ENCODE data around the gene ARHGAP29. TPM values are rescaled to one million over a fixed set of nuclear protein-coding genes. Genes with fewer than 3 reads are reported as not detected.

Gene ARHGAP29
- total and polyA plus RNA-seq, 2 of the 8 experiments (the other 6 are each of a cell fraction or from before 2014, with no cell fraction given): 0.57 to 3.2 TPM

GRCh38 chr1:94284476-94284875 is 47.1 kb upstream of the ARHGAP29 start:
- H3K18ac ChIP-seq (ENCODE audit: extremely low read depth, low read length): no peak overlapping the region
- no peak for FAIRE-seq
- no peak overlapping the region for H2BK120ac ChIP-seq (replicated peaks; ENCODE audit: low read depth, low read length)
- no peak overlapping the region for H4K8ac ChIP-seq (ENCODE audit: extremely low read depth, insufficient read depth, low read length)
- ChIA-PET CTCF (ENCODE audit: partially characterized antibody) (interaction anchor here (0.7 to 1.2 kb wide), 4 partner anchors 14 to 219 kb away, joined by 3 to 6 read pairs (median 4); no protein-coding TSS in a partner anchor), POLR2A (ENCODE audit: partially characterized antibody) (no interaction called here)
- no peak overlapping the region for H3K23ac ChIP-seq (ENCODE audit: insufficient read length)
- H4K5ac ChIP-seq (ENCODE audit: insufficient read length, low read depth, low read length): no peak overlapping the region
- no peaks in the 10 kb centered on the region for H3K4me1 ChIP-seq (replicated peaks in 1 of 4; ENCODE audit: control insufficient read depth in 3 of 4, insufficient read depth in 4 of 4, low read length in 3 of 4)
- no peak overlapping the region for H2AFZ ChIP-seq (ENCODE audit: low read length)
- H3K4me3 ChIP-seq (ENCODE audit: extremely low read depth in 1 of 4, insufficient read depth in 2 of 4, low read depth in 3 of 4, low read length in 4 of 4): no peak overlapping the region
- no peak for DNase-seq (ENCODE audit: low read depth in 1 of 2, low spot score in 2 of 2)
- no peaks in the 10 kb centered on the region for H3K36me3 ChIP-seq (ENCODE audit: control insufficient read depth in 2 of 4, insufficient read depth in 4 of 4, low read length in 3 of 4)
- H4K91ac ChIP-seq (replicated peaks; ENCODE audit: insufficient read length, low read length): no peak overlapping the region
- no peak overlapping the region for H2BK15ac ChIP-seq (ENCODE audit: low read length)
- H3K4ac ChIP-seq (replicated peaks; ENCODE audit: insufficient read length, low read depth, low read length): no peak overlapping the region
- H3K27me3 ChIP-seq (replicated peaks in 1 of 4; ENCODE audit: control insufficient read depth in 3 of 4, extremely low read depth in 1 of 4, insufficient read depth in 3 of 4, low read length in 3 of 4): no peaks in the 10 kb centered on the region
- no peak overlapping the region for H3K4me2 ChIP-seq (ENCODE audit: insufficient read depth in 1 of 2, low read depth in 2 of 2, low read length in 2 of 2)
- no peak overlapping the region for H3K56ac ChIP-seq (replicated peaks; ENCODE audit: insufficient read length, low read depth, low read length)
- H3K23me2 ChIP-seq (ENCODE audit: low read depth, low read length): no peaks in the 10 kb centered on the region
- no peaks in the 10 kb centered on the region for H4K20me1 ChIP-seq (replicated peaks in 1 of 2; ENCODE audit: control insufficient read depth in 1 of 2, insufficient read depth in 2 of 2, low read length in 2 of 2)
- H3K79me2 ChIP-seq (ENCODE audit: control insufficient read depth in 1 of 2, insufficient read depth in 2 of 2, low read length in 2 of 2): no peaks in the 10 kb centered on the region
- H2AK5ac ChIP-seq (ENCODE audit: low read depth, low read length): no peak overlapping the region
- no peaks in the 10 kb centered on the region for H3K79me1 ChIP-seq (ENCODE audit: low read depth, low read length)
- no peak overlapping the region for H2BK20ac ChIP-seq (ENCODE audit: low read length)
- no peak overlapping the region for H2BK12ac ChIP-seq (ENCODE audit: low read depth, low read length)
- H3K27ac ChIP-seq (ENCODE audit: low read depth, low read length): no peak overlapping the region
- H3K9me3 ChIP-seq (ENCODE audit: insufficient read depth in 2 of 2, low read depth in 1 of 2, low read length in 1 of 2): no peaks in the 10 kb centered on the region
- WGBS, 2 experiments (ENCODE audit: extremely low coverage in 1 of 2, insufficient coverage in 1 of 2, insufficient read length in 1 of 2, insufficient replicate concordance in 2 of 2, low coverage in 1 of 2, low lambda C conversion rate in 2 of 2, missing lambda C conversion rate in 1 of 2): 87% methylated on average over 2 of the region's 2 CpGs; no CpG with 5 or more reads in 1 of the 2 experiments
- H3K14ac ChIP-seq (ENCODE audit: insufficient read length): no peak overlapping the region
- no peak overlapping the region for H2BK5ac ChIP-seq (ENCODE audit: low read depth, low read length)
- no peak overlapping the region for H3K9ac ChIP-seq (replicated peaks in 1 of 4; ENCODE audit: extremely low read depth in 1 of 4, low read depth in 3 of 4, low read length in 3 of 4)
- no peak for TF ChIP-seq HDAC6 (IDR thresholded peaks at IDR 0.05; ENCODE audit: low read depth, low read length)
- no peak for TF ChIP-seq USF2 (IDR thresholded peaks at IDR 0.05; ENCODE audit: low read length)
- TF ChIP-seq ATF2 (IDR thresholded peaks at IDR 0.05; ENCODE audit: low read length): no peak
- no peak for TF ChIP-seq MAX (IDR thresholded peaks at IDR 0.05)
- TF ChIP-seq CEBPB (IDR thresholded peaks at IDR 0.05; ENCODE audit: low read depth, low read length): no peak
- TF ChIP-seq TEAD4 (IDR thresholded peaks at IDR 0.05; ENCODE audit: low read depth, low read length): no peak
- TF ChIP-seq FOSL1 (IDR thresholded peaks at IDR 0.05; ENCODE audit: insufficient read depth, low read depth, low read length): no peak
- no peak for TF ChIP-seq GABPA (IDR thresholded peaks at IDR 0.05; ENCODE audit: borderline replicate concordance, insufficient read depth, low read length)
- TF ChIP-seq ATF3 (IDR thresholded peaks at IDR 0.05; ENCODE audit: insufficient read depth, low read depth, low read length): no peak
- no peak for TF ChIP-seq ZNF274 (IDR thresholded peaks at IDR 0.05; ENCODE audit: borderline replicate concordance, extremely low read depth, low read length)
